ENCODE results near the gene DCUN1D2. TPM values are rescaled to one million over a fixed set of nuclear protein-coding genes. Genes with fewer than 3 reads are reported as not detected.

The DCUN1D2 gene
- total RNA-seq, 3 donors from 2014 or later = 17.7 to 32.4 (median 22.6) TPM

- TF ChIP-seq, protein P1, sequence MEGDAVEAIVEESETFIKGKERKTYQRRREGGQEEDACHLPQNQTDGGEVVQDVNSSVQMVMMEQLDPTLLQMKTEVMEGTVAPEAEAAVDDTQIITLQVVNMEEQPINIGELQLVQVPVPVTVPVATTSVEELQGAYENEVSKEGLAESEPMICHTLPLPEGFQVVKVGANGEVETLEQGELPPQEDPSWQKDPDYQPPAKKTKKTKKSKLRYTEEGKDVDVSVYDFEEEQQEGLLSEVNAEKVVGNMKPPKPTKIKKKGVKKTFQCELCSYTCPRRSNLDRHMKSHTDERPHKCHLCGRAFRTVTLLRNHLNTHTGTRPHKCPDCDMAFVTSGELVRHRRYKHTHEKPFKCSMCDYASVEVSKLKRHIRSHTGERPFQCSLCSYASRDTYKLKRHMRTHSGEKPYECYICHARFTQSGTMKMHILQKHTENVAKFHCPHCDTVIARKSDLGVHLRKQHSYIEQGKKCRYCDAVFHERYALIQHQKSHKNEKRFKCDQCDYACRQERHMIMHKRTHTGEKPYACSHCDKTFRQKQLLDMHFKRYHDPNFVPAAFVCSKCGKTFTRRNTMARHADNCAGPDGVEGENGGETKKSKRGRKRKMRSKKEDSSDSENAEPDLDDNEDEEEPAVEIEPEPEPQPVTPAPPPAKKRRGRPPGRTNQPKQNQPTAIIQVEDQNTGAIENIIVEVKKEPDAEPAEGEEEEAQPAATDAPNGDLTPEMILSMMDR (IDR thresholded peaks at IDR 0.05) = no peak
- Histone ChIP-seq H3K4me1 (ENCODE audit: low read depth) (no peaks in the 10 kb centered on the region), H3K4me3 (no peak overlapping the region), H3K9me3 (no peaks in the 10 kb centered on the region), H3K36me3 (ENCODE audit: low read depth) (no peaks in the 10 kb centered on the region)
- DNase-seq (no peak), ATAC-seq (no peak)
- intact Hi-C loops (cut with DNase I, micrococcal nuclease) = no loop called here
These were observed 82.7 kb downstream of the DCUN1D2 start for GRCh38 chr13:113407531-113408393.

GRCh38 chr13:113407103-113407530 lies 83.4 kb downstream of the DCUN1D2 start:
- H3K4me3 ChIP-seq = no peak overlapping the region
- intact Hi-C loops (cut with DNase I, micrococcal nuclease) = no loop called here
- DNase-seq (no peak), ATAC-seq (no peak)
- H3K36me3 ChIP-seq (ENCODE audit: low read depth) = no peaks in the 10 kb centered on the region
- H3K4me1 ChIP-seq (ENCODE audit: low read depth) = no peaks in the 10 kb centered on the region
- TF ChIP-seq, protein P1 (IDR thresholded peaks at IDR 0.05) = no peak
- H3K9me3 ChIP-seq = no peaks in the 10 kb centered on the region

DNA sequence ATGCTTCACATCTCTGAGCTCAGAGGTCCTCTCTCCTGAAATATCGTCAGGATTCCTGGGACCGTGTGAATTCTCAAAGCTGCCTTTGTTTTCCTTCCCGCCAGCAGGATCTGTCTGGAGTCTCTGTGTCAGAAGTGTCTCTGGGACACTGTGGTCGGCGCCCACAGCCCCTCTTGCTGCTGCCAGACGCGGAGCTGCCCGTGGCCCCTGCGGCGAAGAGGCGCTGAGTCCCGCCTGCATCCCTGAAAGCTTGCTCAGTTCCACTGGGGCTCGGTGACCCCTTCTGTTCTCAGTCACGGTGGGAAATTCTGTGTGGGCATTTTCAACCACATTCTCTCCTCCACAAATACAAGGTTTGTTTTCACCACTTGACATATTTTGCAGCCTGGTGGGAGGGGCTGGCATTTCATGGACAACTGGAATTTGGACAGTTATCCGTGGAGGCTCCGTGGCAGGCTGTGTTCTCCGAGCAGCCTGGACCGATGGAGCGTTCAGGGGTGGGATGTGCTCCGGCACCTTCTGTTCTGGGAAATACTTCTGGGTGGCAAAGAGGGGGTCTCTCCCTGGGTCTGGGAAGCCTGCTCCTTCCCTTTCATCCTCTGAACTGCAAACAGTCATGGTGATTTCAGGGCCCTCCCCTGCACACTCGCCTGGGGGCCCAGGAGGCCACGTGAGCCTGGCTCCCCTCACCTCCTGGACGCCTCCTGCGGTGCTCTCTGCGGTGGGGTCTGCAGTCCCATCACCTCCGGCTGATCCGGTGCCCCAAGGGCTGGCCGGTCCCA lies 84.0 kb downstream of the DCUN1D2 start:
- no peaks in the 10 kb centered on the region for H3K36me3 ChIP-seq (ENCODE audit: low read depth)
- intact Hi-C loops (cut with DNase I, micrococcal nuclease) = no loop called here
- H3K9me3 ChIP-seq = no peaks in the 10 kb centered on the region
- no peak for ATAC-seq
- TF ChIP-seq, protein P1 (IDR thresholded peaks at IDR 0.05) = no peak
- H3K4me1 ChIP-seq (ENCODE audit: low read depth) = no peaks in the 10 kb centered on the region
- DNase-seq = no peak
- no peak overlapping the region for H3K4me3 ChIP-seq

Other genes starting within 250 kb of the DCUN1D2 start
- gene LAMP1, start 193.5 kb downstream of the DCUN1D2 start, total RNA-seq = 100 to 1,000 TPM; 182 to 207 (median 205) TPM
- gene GRTP1, start 126.6 kb downstream of the DCUN1D2 start, total RNA-seq = 10 to 100 TPM; 31.6 to 64.8 (median 43.3) TPM
- gene ADPRHL1, start 37.2 kb downstream of the DCUN1D2 start, total RNA-seq = 1 to 10 TPM; 5.1 to 9.2 (median 7.1) TPM
- gene TFDP1, start 94.0 kb upstream of the DCUN1D2 start, total RNA-seq = 10 to 100 TPM; 52.7 to 66.4 (median 54.3) TPM
- under 1 TPM in 1 of 3 donors, not detected in 2; 0.19 TPM for gene ATP4B, start 167.5 kb upstream of the DCUN1D2 start, total RNA-seq
- under 1 TPM; 0.09 to 0.19 (median 0.09) TPM for gene GRK1, start 176.5 kb upstream of the DCUN1D2 start, total RNA-seq

Measured in mucosa of descending colon (tissue), 3 donors.